Esophagus mucosa (tissue), 1 donor: Measurements from ENCODE around the gene NPFF. TPM values are rescaled to one million over a fixed set of nuclear protein-coding genes. Genes with fewer than 3 reads are reported as not detected.
A peak's percentile ranks its signal among the peaks of the same experiment; 100 is the strongest.
"Not testable (repeated sequence)": the region's sequence is repeated elsewhere in the genome, so short reads cannot be mapped to it uniquely, and the experiment has no call there.

ENCODE experiments used
- ATAC-seq: fragments of 200-7000 bp; cut with Tn5 transposase; one replicate; pipeline ENCODE4 v1.9.1; 2020
- total RNA-seq: library from RNA; stranded (reverse); gene quantifications from one replicate; pipeline ENCODE4 v1.2.4, GENCODE V29; 2023
- donor health status: DM: yes; HTN: yes; CAD: no.

NPFF gene
- total RNA-seq, 1 donor from 2014 or later = not detected

DNA sequence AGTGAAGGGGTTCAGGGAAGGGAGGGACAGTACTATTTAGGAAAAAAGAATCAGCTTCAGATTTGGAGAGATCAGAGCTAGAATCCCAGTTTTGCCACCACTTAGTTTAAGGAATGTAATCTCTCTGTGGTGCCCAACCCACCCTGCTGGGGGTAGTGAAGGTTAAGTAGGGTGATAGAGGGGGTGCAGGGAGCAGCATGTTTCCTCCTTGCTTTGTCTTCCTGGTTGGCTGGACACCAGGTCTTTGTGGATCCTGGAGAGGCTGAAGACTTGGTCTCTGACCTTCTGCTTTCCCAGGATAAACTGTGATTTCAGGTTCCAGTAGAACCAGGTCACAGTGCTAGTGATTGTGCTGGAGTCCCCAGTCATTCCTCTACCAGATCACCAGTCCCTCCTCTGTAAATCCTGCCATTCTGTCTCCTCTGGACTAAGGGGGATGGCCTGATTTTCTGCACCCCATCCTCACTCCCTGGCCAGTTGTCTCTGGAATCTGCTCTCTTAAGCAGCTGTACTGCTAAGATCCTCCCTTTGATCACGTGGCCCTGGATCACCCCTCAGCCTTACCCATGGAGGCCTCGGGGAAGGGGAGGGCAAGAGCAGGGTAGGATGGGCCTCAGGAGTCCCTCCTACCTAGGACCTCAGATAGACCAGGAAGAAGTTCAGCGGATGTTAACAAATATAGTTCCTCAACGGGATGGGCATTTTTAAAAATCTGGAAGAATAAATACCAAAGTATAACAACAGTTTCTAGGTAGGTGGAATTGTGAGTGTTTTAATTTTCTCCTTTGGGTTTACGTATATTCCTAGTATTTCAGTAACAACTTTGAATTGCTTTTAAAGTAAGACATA, 11.2 kb downstream of the NPFF start:
- ATAC-seq = no peak

DNA sequence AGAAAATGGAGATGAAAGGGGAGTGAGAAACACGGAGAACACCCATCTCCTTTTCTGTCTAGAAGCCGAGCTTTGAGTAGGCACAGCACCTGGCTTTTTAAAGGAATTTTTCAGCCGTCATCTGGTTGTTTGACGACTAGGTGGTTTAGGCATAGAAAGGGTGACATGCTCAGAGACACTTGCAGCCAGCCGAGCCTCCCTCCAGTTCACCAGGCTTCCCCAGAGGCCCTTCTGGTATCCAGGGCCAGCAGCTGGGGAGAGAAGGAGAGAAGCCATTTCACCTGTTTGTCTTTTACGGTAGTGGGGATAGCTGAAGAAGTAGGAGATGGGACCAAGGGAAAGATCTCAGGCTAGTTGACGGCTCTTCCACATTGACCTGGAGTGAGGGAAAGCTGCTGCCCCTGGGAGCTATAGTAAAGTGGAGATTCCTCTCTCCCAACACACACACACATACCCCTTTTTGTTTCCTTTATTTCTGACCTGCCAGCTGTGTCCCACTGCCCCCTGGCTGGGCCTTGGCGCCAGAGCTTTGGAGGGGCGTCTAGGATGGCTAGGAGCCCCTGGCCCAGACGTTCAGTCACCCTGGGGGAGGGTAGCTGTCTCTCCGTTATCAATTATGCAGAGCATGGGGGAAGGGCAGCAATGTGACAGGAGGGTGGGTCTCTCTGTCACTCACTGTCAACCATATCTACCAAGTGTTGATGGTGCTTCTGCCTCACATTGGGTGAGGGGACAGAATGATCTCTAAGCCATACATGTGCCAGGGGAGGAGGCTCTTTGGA, 13.5 kb downstream of the NPFF start:
- ATAC-seq = no peak

DNA sequence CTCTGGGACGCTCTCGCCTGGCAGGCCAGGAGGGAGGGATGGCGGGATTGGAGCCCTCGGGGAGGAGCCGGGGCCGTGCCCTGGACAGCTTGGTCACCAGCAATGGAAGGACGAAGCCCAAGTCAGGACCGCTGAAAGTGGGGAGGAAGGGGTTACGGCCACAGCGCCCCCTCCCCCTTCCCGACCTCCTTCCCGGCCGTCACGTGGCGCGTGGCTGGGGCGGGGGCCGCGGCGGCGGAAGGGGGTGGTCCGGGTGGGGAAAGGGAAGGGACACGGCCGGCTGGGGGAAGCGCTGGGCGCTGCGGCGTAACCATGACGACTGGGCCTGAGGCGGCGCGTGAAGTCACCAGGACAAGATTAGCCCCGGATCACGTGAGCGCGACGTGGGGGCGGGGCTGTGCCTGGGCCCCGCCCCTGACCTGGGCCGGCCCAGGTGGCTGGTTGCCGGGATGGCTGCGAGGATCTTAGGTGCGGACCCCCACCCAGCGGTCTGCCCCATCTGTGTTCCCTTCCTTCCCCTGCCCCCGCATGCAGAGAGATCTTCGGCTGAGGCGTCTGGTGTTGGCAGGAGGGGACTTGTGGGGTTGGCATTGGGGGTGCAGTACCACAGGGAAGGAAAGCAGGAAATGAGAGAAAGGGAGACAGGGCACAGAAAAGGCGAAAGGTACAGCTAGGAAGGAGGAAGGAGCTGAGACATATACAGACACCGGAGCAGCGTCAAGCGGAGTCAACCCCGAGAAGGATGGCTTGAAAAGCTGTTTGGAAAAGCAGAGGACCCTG, 14.3 kb downstream of the NPFF start:
- ATAC-seq = peak; percentile 93

DNA sequence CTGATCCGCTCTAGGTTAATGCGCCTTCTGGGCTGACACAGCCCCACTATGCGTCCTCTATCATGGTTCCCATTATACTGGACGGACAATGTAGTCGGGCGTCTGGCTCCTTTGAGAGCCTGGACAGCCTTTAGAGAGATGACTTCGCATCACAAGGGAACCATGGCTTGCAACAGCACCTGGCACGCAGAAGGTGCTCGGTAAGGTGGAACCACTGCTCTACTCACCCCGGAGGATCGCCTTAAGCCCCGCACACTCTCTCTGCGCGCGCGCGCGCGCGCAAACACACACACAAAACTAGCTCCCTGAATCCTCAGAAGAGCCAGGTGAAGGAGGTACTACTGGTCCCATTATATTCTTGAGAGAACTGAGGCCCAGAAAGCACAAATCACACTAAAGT, 15.1 kb downstream of the NPFF start:
- no peak for ATAC-seq

DNA sequence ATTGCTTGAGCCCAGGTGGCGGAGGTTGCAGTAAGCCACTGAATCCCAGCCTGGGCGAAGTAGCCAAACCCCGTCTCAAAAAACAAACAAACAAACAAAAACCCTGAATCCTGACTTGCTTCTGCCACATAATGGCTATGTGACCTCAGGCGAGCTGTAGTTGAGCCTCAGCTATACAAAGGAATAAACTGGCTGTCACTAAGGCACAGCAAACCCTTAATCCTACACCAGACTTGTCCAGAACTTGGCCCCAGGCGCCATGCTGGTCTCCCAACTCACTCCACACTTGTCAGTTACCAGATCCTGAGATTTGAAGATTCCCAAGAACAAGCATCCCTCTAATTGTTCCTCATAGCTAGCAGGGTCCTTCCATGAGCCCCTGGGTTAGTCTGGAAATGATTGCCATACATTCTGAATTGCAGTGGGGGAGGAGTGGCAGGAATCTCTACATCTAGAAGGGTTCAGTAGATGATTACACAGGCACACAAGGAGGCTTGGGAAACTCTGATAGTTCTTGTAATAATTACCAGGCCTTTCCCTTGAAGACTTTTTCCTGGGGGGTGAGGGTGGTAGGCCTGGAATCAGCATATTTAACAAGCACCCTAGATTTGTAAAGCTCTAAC, 17.9 kb downstream of the NPFF start:
- ATAC-seq = no peak

DNA sequence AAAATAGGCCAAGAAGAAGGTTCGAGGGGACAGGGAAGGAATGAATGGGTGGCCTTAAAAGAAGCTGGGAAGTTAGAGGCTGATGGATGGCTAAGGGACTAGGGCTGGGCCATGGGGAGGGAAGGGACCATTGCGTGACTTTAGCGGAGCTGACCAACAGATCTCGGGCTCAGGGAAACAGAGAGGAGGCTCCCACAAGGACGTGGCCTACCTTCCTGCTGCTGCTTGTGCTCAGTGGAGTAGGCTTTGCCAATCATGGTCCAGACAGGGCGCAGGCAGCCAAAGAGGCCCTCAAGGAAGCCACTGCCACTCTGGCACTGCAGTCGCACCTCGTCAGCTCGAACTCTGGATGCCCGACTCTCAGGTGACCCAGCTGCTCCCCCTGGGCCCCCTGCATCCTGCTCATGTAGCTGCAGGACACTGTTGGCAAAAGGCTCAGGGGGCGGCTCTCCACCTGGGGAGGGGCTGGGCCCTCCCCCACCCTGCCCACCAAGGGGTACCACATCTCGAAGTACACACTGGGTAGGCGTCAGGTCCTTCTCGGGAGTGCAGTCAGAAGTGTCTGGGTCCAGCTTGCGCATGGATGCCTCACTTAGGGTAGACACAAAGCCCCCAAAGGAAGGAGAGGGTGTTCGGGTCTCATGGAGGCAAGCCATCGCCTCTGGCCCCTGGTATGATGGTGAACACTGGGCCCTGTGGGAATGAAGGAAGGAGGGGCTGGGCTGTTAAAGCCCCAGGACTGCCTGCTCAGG, 20.4 kb downstream of the NPFF start:
- peak; percentile 2 for ATAC-seq

DNA sequence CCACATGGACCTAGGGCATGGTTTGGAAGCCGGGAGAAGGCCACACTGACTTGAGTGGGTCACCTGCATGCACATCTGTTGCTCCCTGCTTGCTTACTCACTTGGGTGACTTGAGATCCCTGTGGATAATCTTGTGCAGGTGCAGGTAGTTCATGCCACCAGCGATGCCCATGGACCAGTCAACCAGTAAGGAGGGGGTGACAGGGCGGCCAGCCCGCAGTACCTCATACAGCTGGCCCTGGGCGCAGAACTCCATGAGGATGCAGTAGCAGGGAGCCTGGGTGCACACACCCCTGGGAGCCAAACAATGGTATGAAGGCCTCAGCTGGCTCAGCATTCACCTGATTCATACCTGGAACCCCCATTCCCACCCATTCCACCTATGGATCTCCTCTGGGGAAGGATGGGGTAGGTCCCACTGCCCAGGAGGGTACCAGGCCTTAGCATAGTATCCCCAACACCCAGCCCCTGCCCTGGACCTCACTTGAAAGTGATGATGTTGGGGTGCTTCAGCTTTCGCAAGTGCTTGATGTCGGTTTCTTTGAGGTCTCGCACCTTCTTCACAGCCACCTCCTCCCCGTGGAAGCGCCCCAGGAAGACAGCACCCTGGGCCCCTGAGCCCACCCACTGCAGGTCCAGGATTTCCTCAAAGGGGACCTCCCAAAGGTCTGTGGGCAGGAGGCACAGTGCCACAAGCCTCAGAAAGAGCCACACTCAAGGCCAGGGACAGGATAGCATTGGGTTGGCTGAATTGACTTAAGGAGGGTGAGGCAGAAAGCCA, 21.1 kb downstream of the NPFF start:
- ATAC-seq = no peak

DNA sequence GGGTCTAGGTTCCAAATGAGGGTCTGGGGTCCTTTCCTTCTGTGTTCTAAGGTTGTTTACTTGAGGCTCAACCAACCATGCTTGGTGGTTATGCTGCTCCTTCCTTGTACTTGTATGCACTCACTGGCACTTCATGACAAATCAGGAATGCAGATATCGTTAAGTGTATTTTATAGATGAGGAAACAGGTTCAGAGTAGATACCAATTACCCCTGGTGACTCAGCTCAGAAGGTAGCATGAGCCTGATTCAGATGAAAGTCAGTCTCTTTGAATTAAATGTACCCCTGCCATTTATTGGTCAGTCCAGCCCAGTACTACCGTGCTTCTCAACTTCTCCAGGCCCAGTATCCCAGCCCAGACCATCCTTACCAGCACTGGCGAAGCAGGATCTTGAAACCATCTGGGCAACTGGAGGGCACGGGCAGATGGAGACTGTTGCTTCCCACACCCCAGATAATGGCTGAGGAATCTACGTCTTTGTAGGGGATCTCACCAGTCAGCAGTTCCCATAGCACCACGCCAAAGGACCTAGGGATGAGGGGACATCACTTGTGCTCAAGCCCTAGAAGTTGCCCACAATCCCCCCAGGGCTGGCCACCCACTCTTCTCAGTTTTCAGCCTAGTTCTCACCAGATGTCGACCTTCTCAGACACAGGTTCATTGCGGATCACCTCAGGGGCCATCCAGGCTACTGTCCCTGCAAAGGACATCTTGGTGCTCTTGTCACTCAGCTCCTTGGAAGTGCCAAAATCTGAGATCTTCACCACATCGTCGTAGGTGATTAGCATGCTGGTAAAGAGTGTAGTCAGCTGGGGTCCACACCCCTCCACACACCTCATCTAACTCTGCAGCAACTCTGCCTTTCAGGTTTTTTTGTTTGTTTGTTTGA, 22.4 kb downstream of the NPFF start:
- no peak for ATAC-seq

DNA sequence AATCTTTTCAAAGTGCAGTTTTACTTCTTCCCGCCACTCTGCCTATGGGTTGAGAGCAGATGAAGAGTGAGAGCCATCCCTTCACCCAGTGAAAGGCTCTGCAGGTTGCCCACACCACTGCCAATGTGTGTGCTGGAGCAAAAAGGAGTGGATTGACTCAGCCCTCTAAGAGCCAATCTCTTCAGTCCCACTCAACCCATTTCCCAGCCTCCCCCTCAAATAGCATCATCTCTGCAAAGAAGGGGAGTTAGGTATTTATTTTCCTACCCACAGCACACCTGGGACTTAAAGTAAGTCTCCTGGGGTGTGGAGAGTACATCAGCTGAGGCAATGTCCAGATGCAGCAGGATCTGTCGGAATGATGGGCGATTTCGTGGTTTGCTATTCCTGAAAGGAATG, 23.3 kb downstream of the NPFF start:
- ATAC-seq = no peak

DNA sequence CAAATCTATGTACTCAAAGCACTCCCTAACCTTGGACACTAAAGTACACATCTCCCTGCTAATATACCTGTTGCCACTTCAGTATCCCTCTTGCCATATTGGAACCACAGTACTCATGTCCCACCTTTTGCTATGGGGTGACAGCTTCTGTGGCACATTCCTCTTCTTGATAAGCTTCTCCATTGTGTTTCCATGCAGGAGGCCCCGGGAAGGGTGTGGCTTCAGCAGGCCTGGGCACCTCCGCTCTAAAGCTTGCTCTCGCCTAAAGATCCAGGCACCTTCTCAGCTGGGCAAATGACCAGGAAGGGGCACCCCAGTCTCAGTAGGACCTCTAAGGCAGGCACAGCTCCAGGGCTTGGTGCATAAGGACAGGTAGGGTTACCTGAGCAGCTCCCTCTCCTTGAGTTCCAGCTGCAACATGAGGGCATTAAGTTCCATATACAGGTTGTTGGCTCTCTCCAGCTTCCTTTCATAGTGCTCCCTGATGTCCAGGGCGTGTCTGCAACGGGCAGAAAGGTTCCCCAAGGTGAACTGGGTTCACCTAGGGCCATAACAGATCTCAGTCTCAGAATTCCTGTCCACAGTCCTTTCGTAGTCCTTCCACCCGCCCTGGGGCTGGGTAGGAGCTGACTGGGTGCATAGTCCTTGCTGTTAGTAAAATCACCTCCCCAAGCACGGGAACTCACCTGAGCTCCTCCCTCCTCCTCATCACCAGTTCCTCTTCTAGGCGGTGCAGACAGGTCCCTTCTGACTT, 23.9 kb downstream of the NPFF start:
- ATAC-seq = peak; percentile 30

DNA sequence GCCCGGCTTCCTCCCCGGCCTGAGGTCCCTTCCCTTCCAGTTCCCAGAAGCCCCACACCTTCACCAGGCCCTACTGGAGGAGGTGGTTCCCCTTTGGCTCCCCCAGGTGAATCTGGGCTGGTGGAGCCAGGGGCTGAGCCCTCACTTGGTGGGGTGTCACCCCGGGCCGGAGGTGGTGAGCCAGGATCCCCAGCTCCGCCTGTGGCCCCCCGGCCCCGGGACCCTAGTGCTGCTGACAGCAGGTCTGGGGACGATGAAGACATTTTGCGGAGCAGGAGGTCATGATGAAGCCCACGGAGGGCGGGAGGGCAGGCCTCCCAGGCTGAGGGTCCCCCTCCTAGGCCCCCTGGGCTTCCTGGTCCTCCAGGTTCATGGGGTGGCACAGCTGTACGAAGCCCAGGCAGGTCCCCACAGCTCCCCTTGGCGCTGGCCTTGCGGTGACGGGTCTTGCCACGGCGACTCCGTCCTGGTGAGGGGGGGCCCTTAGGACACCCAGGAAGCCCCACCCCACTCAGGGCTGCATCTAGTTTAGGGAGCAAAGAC, 24.6 kb downstream of the NPFF start:
- peak; percentile 12 for ATAC-seq

DNA sequence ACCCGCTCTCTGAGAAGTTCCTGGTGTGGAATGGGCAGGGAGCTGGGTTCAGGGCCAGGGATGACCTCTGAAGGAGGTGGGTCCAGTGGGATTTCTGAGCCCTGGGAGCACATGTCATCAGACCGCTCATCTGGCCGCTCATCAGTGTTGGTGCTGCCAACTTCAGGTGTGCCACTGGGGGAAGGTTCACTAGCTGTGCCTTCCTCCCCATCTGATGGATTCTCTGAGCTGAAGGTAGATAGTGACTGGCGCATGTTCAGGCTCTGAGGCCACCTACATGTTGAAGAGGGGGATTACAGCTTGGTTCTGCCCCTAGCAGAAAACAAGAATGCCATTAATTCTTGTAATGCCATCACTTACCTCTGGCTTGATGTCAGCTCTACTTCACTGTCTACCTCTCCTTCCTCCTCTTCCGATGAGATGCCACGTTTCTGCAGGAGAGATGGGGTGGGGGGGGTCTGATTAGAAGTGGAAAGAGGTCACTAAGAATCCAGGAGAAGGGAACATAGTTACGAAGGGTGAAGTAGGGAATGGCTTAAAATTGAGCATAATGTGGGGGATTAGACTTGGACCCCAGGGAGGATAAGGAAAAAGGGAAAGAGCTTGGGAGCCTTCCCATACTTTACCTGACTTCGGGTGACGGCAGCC, 25.2 kb downstream of the NPFF start:
- no peak for ATAC-seq

DNA sequence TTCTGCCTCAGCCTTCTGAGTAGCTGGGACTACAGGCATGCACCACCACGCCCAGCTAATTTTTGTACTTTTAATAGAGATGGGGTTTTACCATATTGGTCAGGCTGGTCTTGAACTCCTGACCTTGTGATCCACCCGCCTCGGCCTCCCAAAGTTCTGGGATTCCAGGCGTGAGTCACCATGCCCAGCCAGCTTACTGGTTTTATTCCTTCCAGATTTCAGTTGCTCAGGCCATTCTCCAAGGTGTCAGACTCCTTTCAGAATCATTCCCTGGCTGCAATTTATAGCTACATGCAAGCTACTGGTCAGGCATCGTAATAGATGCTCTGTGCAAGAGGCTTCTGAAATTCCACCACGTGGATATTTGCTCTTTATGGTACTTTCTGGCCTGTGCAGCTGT, 25.8 kb downstream of the NPFF start:
- not testable (repeated sequence) for ATAC-seq

DNA sequence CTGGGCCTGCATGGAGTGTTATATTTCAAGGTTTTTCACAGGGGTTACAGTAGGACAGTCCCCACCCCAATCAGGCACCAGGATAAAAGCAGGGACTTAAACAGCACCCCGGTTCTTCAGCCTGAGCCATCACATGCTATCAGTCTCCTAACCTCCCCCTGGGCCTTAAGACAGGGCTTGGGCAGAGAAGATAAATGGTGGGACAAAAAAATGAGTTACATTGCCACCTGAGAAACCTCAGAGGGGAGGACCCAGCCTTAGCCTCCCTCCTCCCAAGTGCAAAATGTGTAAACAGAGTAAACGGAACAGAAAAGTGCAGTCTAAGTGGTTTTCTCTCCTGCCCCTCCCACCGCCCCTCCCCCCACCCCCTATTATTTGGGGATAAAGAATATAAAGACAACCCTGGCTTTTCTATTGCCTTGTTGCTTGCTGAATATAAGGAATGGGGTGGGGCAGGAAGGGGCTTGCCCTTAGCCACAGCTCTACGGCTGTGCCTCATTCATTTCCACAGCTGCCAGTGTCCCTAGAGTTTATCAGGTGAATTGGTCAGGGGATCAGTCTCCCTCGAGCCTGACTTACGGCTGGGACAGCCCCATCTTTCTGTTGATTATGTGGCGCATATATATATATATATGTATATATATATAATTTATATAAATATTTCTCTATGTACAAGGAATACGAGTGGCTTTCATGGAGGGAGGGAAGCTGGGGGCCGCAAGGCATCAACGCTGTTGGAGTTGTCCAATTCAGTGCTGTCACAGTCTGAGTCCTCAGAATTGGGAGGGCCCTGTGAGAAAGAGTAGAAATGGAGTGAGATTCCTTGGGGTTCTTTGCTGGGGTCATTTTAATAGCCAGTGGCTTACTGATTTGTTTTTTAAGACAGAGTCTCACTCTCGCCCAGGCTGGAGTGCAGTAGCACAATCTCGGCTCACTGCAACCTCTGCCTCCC, 26.5 kb downstream of the NPFF start:
- no peak for ATAC-seq

DNA sequence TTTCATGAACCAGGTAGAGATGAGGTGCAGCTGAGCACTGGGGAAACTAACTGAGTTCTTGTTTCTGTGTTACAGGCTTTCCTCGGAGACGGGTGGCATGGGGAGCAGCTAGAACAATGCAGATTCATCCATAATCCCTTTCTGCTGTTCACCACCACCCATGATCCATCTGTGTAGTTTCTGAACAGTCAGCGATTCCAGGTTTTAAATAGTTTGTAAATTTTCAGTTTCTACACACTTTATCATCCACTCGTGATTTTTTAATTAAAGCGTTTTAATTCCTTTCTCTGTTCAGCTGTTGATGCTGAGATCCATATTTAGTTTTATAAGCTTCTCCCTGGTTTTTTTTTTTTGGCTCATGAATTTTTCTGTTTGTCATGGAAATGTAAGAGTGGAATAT, 28.0 kb downstream of the NPFF start:
- ATAC-seq = no peak

DNA sequence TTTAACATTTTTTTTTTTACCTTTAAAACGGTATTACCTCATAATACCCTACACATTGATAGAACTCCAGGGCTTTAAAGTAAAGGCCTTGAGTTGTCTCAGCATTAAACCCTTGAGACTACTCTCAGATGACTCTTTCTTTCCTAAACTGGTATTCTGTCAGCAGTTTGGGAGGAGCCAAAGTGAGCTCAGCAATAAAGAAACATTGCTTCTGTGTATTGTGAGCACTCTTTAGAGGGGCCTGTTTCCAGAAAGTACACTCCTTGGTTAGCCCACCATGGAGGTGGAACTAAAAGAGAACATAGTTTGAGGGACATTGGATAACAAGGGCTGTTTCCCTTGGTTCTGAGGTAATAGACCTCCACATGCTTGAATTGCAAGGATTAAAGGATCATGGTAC, 28.4 kb downstream of the NPFF start:
- no peak for ATAC-seq

DNA sequence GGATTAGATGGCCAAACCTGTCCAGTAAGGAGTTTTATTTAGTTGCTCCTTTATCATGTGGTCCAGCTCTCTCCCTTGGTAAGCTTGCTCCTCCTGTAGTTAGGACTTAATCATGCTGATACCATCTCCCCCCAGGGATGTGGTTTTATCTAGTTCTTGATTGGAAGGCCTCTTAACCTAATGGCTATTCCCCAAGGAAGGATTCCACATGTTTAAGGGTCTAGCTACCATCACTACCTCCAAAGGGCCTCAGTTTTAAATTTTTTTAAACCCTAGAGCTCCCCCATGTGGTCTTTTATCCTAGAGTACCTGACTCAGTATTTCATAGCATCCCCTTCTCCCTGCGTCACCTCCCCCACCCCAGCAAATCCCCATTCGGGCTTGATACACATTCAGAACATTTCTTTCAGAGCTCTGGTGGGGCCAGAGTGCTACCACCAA, 30.5 kb downstream of the NPFF start:
- ATAC-seq = no peak
